Activated CD8-positive, alpha-beta T cell treated with anti-CD3 and anti-CD28 coated beads for 36 hours (primary cell): ENCODE measurements around the gene B9D1. TPM values are rescaled to one million over a fixed set of nuclear protein-coding genes. Genes with fewer than 3 reads are reported as not detected.

Experiments
- ATAC-seq: fragments of 200-7000 bp; cut with Tn5 transposase; one replicate; pipeline ENCODE4 v1.10.0; 2021; ENCODE audit warnings: mild to moderate bottlenecking, moderate library complexity
- CTCF ChIA-PET: fragments of 350-600 bp; sonication (Branson Sonifier 250); formaldehyde crosslinking; loops from one replicate; lab custom pipeline; 2021; ENCODE audit warnings: antibody characterized with exemption; lab: Charles Lee
- POLR2A ChIA-PET: fragments of 350-600 bp; sonication (Branson Sonifier 250); formaldehyde crosslinking; loops from one replicate; lab custom pipeline; 2021; ENCODE audit warnings: antibody characterized with exemption; lab: Charles Lee
- DNase-seq: peaks from one replicate; pipeline ENCODE4 v3.0.0-alpha.2; 2020
- H3K27ac Mint-ChIP-seq: one replicate; pipeline ENCODE4 v1.8.0; 2021; ENCODE audit warnings: mild to moderate bottlenecking, mixed read lengths
- H3K27me3 Mint-ChIP-seq: one replicate; pipeline ENCODE4 v1.8.0; 2021; ENCODE audit warnings: mixed read lengths
- H3K36me3 Mint-ChIP-seq: one replicate; pipeline ENCODE4 v1.8.0; 2021; ENCODE audit warnings: low read depth, mixed read lengths
- H3K4me1 Mint-ChIP-seq: one replicate; pipeline ENCODE4 v1.8.0; 2021; ENCODE audit warnings: low read depth, mixed read lengths
- H3K4me3 Mint-ChIP-seq: one replicate; pipeline ENCODE4 v1.8.0; 2021; ENCODE audit warnings: mild to moderate bottlenecking, moderate library complexity, mixed read lengths
- H3K9me3 Mint-ChIP-seq: one replicate; pipeline ENCODE4 v1.8.0; 2021; ENCODE audit warnings: mixed read lengths
- CTCF ChIP-seq: fragments of 200-600 bp; IDR thresholded peaks from one replicate; pipeline ENCODE4 v1.8.0; 2022; ENCODE audit warnings: antibody characterized with exemption, mild to moderate bottlenecking
- intact Hi-C: fragments of 100-400 bp; cut with micrococcal nuclease; formaldehyde crosslinking; loops from one replicate; pipeline ENCODE4 v1.10.0; 2022
- total RNA-seq, 2 experiments: library from RNA; stranded (reverse); gene quantifications; one replicate each; pipeline ENCODE4 v1.2.3, GENCODE V29; 2021

Gene B9D1
- total RNA-seq, 2 experiments from 2014 or later: 7.2 to 9.4 TPM

- no peak overlapping the region for H3K4me3 Mint-ChIP-seq
- TF ChIP-seq CTCF: no peak
- H3K36me3 Mint-ChIP-seq: no peaks in the 10 kb centered on the region
- H3K4me1 Mint-ChIP-seq: no peaks in the 10 kb centered on the region
- CTCF ChIA-PET: no interaction called here
- H3K27ac Mint-ChIP-seq: no peak overlapping the region
- H3K9me3 Mint-ChIP-seq: no peaks in the 10 kb centered on the region
- ATAC-seq (no peak), DNase-seq (no peak)
- POLR2A ChIA-PET: no interaction called here
- peaks cover 21% of the 10 kb centered on the region for H3K27me3 Mint-ChIP-seq
- intact Hi-C loops: no loop called here
Observed at GRCh38 chr17:19313746-19314651, 48.5 kb downstream of the B9D1 start.

- Mint-ChIP-seq H3K4me3 (no peak overlapping the region), H3K4me1 (no peaks in the 10 kb centered on the region), H3K27me3 (peaks cover 23% of the 10 kb centered on the region), H3K27ac (no peak overlapping the region), H3K9me3 (no peaks in the 10 kb centered on the region), H3K36me3 (no peaks in the 10 kb centered on the region)
- intact Hi-C loops: no loop called here
- ATAC-seq (no peak), DNase-seq (no peak)
- POLR2A ChIA-PET: interaction anchor here (0.7 kb wide), 1 partner anchor 517 kb away, joined by 3 read pairs; no protein-coding TSS in a partner anchor
- no peak for TF ChIP-seq CTCF
- CTCF ChIA-PET: no interaction called here
Observed at GRCh38 chr17:19313066-19313745, 49.3 kb downstream of the B9D1 start.

GRCh38 chr17:19312406-19312805 lies 50.1 kb downstream of the B9D1 start:
- ChIA-PET CTCF (interaction anchor here (1.1 kb wide), 1 partner anchor 10 kb away, joined by 3 read pairs; no protein-coding TSS in a partner anchor), POLR2A (interaction anchor here (0.7 kb wide), 1 partner anchor 517 kb away, joined by 3 read pairs; no protein-coding TSS in a partner anchor)
- no peak overlapping the region for H3K4me3 Mint-ChIP-seq
- ATAC-seq: no peak
- H3K36me3 Mint-ChIP-seq: no peaks in the 10 kb centered on the region
- intact Hi-C loops: no loop called here
- TF ChIP-seq CTCF: no peak
- no peak overlapping the region for H3K27ac Mint-ChIP-seq
- no peak for DNase-seq
- no peaks in the 10 kb centered on the region for H3K9me3 Mint-ChIP-seq
- peaks cover 29% of the 10 kb centered on the region for H3K27me3 Mint-ChIP-seq
- peaks cover 2% of the 10 kb centered on the region for H3K4me1 Mint-ChIP-seq

- Mint-ChIP-seq H3K36me3 (no peaks in the 10 kb centered on the region), H3K27me3 (peaks cover 29% of the 10 kb centered on the region), H3K4me3 (no peak overlapping the region), H3K9me3 (no peaks in the 10 kb centered on the region), H3K4me1 (peaks cover 6% of the 10 kb centered on the region), H3K27ac (no peak overlapping the region)
- ATAC-seq (no peak), DNase-seq (no peak)
- no peak for TF ChIP-seq CTCF
- CTCF ChIA-PET: interaction anchor here (1.1 kb wide), 1 partner anchor 10 kb away, joined by 3 read pairs; no protein-coding TSS in a partner anchor
- intact Hi-C loops: no loop called here
- POLR2A ChIA-PET: interaction anchor here (0.6 kb wide), 1 partner anchor 262 kb away, joined by 3 read pairs; no protein-coding TSS in a partner anchor
Observed at GRCh38 chr17:19311421-19312215, 50.9 kb downstream of the B9D1 start.
